HEK293 (cell line): ENCODE data around the gene APBB1.

ENCODE experiments used
- CTCF ChIA-PET: fragments of 350-600 bp; formaldehyde crosslinking; extraction: SDS; loops from one replicate; lab custom pipeline; 2021; ENCODE audit warnings: antibody characterized with exemption; lab: Yijun Ruan, JAX
- POLR2A ChIA-PET: fragments of 300-600 bp; formaldehyde crosslinking; extraction: SDS; loops from one replicate; lab custom pipeline; 2020; ENCODE audit warnings: antibody characterized with exemption, inconsistent platforms; lab: Yijun Ruan, JAX
- H3K27ac ChIP-seq: fragments of 200-500 bp; sonication (Bioruptor generic); 2 replicates; pipeline ENCODE4 v1.5.1; 2014; ENCODE audit warnings: low read depth, low read length, control low read depth, inconsistent platforms; ENCODE audit errors: extremely low read depth
- H3K36me3 ChIP-seq, 2 experiments: fragments of 200-500 bp in 1 of 2; sonication (Bioruptor generic) in 1 of 2; 1 replicate in 1 of 2; 2 replicates in 1 of 2; pipeline ENCODE4 v1.5.1; 2014 to 2017; ENCODE audit warnings: inconsistent platforms in 2 of 2, low read length in 2 of 2; ENCODE audit not compliant: control insufficient read depth in 2 of 2, insufficient read depth in 1 of 2
- H3K4me1 ChIP-seq: fragments of 200-500 bp; sonication (Bioruptor generic); 2 replicates; pipeline ENCODE4 v1.5.1; 2014; ENCODE audit warnings: mild to moderate bottlenecking, low read length, inconsistent platforms; ENCODE audit not compliant: control insufficient read depth, insufficient read depth
- H3K4me3 ChIP-seq: 2 replicates; pipeline ENCODE4 v1.5.1; 2011; ENCODE audit warnings: low read depth, mild to moderate bottlenecking, control low read depth, low read length, moderate library complexity
- H3K9me3 ChIP-seq: fragments of 200-500 bp; sonication (Bioruptor generic); 2 replicates; pipeline ENCODE4 v1.5.1; 2014; ENCODE audit warnings: low read depth, low read length, inconsistent platforms; ENCODE audit not compliant: control insufficient read depth, insufficient read depth
- GLIS2 ChIP-seq: fragments of 450-650 bp; formaldehyde crosslinking; IDR thresholded peaks from 2 replicates; pipeline ENCODE4 v1.5.1; 2016; ENCODE audit warnings: missing biosample characterization, missing genetic modification characterization
- KLF8 ChIP-seq: fragments of 450-650 bp; formaldehyde crosslinking; IDR thresholded peaks from 2 replicates; pipeline ENCODE4 v1.5.1; 2016; ENCODE audit warnings: missing biosample characterization, missing genetic modification characterization
- YY1 ChIP-seq: fragments of 450-650 bp; formaldehyde crosslinking; IDR thresholded peaks from 2 replicates; pipeline ENCODE4 v1.5.1; 2018; ENCODE audit warnings: missing biosample characterization, missing genetic modification characterization
- ZFHX2 ChIP-seq: fragments of 450-650 bp; formaldehyde crosslinking; conservative IDR thresholded peaks from 2 replicates; pipeline ENCODE4 v1.5.1; 2016; ENCODE audit warnings: missing biosample characterization, missing genetic modification characterization
- ZNF18 ChIP-seq: fragments of 450-650 bp; formaldehyde crosslinking; IDR thresholded peaks from 2 replicates; pipeline ENCODE4 v1.5.1; 2016; ENCODE audit warnings: missing biosample characterization, missing genetic modification characterization
- ZNF19 ChIP-seq: fragments of 450-650 bp; formaldehyde crosslinking; IDR thresholded peaks from 2 replicates; pipeline ENCODE4; 2016; ENCODE audit warnings: missing biosample characterization, missing genetic modification characterization, low read depth
- ZNF214 ChIP-seq: fragments of 450-650 bp; formaldehyde crosslinking; IDR thresholded peaks from 2 replicates; pipeline ENCODE4 v1.5.1; 2017; ENCODE audit warnings: missing biosample characterization, mild to moderate bottlenecking, missing genetic modification characterization, borderline replicate concordance
- ZNF433 ChIP-seq: fragments of 450-650 bp; formaldehyde crosslinking; IDR thresholded peaks from 2 replicates; pipeline ENCODE4 v1.5.1; 2016; ENCODE audit warnings: missing biosample characterization, missing genetic modification characterization, low read depth
- ZNF449 ChIP-seq: fragments of 450-650 bp; formaldehyde crosslinking; IDR thresholded peaks from 2 replicates; pipeline ENCODE4 v1.5.1; 2017; ENCODE audit warnings: missing biosample characterization, mild to moderate bottlenecking, missing genetic modification characterization, moderate library complexity
- ZNF555 ChIP-seq: fragments of 450-650 bp; formaldehyde crosslinking; conservative IDR thresholded peaks from 2 replicates; pipeline ENCODE4 v1.5.1; 2017; ENCODE audit warnings: missing biosample characterization, mild to moderate bottlenecking, missing genetic modification characterization, inconsistent platforms
- ZNF660 ChIP-seq: fragments of 450-650 bp; IDR thresholded peaks from 2 replicates; pipeline ENCODE4 v1.5.1; 2018; ENCODE audit warnings: missing biosample characterization, mild to moderate bottlenecking, missing genetic modification characterization
- ZNF692 ChIP-seq: fragments of 450-650 bp; formaldehyde crosslinking; IDR thresholded peaks from 2 replicates; pipeline ENCODE4 v1.5.1; 2016; ENCODE audit warnings: missing biosample characterization, missing genetic modification characterization
- ZNF747 ChIP-seq: fragments of 450-650 bp; formaldehyde crosslinking; IDR thresholded peaks from 2 replicates; pipeline ENCODE4 v1.5.1; 2016; ENCODE audit warnings: missing biosample characterization, missing genetic modification characterization
- ZNF791 ChIP-seq: fragments of 450-650 bp; formaldehyde crosslinking; IDR thresholded peaks from 2 replicates; pipeline ENCODE4 v1.5.1; 2016; ENCODE audit warnings: missing biosample characterization, missing genetic modification characterization
- TF ChIP-seq, protein P1 (sequence below): fragments of 450-650 bp; formaldehyde crosslinking; IDR thresholded peaks from 2 replicates; pipeline ENCODE4 v1.5.1; 2016; ENCODE audit warnings: missing biosample characterization, missing genetic modification characterization

APBB1 gene

GRCh38 chr11:6433998-6434660 lies 15.2 kb upstream of the APBB1 start:
- TF ChIP-seq ZFHX2 (0 out of 2 replicates have a peak, but pooled peaks have one; percentile 19), ZNF747 (tag by site-specific recombination) (no peak)
- H3K4me1 ChIP-seq = no peaks in the 10 kb centered on the region
- ChIA-PET CTCF (interaction anchor here (2.0 to 2.5 kb wide), 3 partner anchors 10 to 55 kb away, joined by 7 to 9 read pairs (median 8); no protein-coding TSS in a partner anchor), POLR2A (no interaction called here)
- no peak overlapping the region for H3K27ac ChIP-seq
- H3K36me3 ChIP-seq = no peaks in the 10 kb centered on the region
- H3K4me3 ChIP-seq = no peak overlapping the region
- no peaks in the 10 kb centered on the region for H3K9me3 ChIP-seq

GRCh38 chr11:6431861-6432260 lies 13.0 kb upstream of the APBB1 start:
- POLR2A ChIA-PET = no interaction called here
- TF ChIP-seq KLF8 (tag by site-specific recombination) (no peak), ZNF555 (tag by site-specific recombination) (no peak), ZNF18 (tag by site-specific recombination) (no peak), ZNF791 (no peak), ZNF692 (tag by site-specific recombination) (no peak)
- CTCF ChIA-PET = interaction anchor here (0.9 to 2.5 kb wide), 3 partner anchors 11 to 74 kb away, joined by 3 to 7 read pairs (median 4); no protein-coding TSS in a partner anchor
- Histone ChIP-seq H3K4me1 (no peaks in the 10 kb centered on the region), H3K4me3 (no peak overlapping the region), H3K36me3 (no peaks in the 10 kb centered on the region), H3K27ac (no peak overlapping the region), H3K9me3 (no peaks in the 10 kb centered on the region)

GRCh38 chr11:6427516-6427915 lies 8.6 kb upstream of the APBB1 start:
- Histone ChIP-seq H3K4me1 (no peaks in the 10 kb centered on the region), H3K9me3 (no peaks in the 10 kb centered on the region), H3K36me3 (no peaks in the 10 kb centered on the region)
- ChIA-PET CTCF (interaction anchor here (0.7 to 5.0 kb wide), 7 partner anchors 11 to 103 kb away, joined by 3 to 43 read pairs (median 3); partner anchors contain the start of gene HPX), POLR2A (no interaction called here)
- no peak for TF ChIP-seq ZNF660 (tag by site-specific recombination)
- TF ChIP-seq ZNF433 (tag by site-specific recombination) = no peak
- no peak for TF ChIP-seq ZNF214 (tag by site-specific recombination)
- TF ChIP-seq, protein P1, sequence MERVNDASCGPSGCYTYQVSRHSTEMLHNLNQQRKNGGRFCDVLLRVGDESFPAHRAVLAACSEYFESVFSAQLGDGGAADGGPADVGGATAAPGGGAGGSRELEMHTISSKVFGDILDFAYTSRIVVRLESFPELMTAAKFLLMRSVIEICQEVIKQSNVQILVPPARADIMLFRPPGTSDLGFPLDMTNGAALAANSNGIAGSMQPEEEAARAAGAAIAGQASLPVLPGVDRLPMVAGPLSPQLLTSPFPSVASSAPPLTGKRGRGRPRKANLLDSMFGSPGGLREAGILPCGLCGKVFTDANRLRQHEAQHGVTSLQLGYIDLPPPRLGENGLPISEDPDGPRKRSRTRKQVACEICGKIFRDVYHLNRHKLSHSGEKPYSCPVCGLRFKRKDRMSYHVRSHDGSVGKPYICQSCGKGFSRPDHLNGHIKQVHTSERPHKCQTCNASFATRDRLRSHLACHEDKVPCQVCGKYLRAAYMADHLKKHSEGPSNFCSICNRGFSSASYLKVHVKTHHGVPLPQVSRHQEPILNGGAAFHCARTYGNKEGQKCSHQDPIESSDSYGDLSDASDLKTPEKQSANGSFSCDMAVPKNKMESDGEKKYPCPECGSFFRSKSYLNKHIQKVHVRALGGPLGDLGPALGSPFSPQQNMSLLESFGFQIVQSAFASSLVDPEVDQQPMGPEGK (tag by site-specific recombination) = no peak
- TF ChIP-seq YY1 = no peak
- TF ChIP-seq ZNF19 (tag by site-specific recombination) = no peak
- no peak for TF ChIP-seq GLIS2 (tag by site-specific recombination)
- no peak for TF ChIP-seq ZNF449 (tag by site-specific recombination)
- TF ChIP-seq, all 188 proteins: peak for 0
- H3K27ac ChIP-seq = no peak overlapping the region
- no peak overlapping the region for H3K4me3 ChIP-seq
